GM12878 (cell line): ENCODE data around the gene PLEKHM3. TPM values are rescaled to one million over a fixed set of nuclear protein-coding genes. Genes with fewer than 3 reads are reported as not detected.
A peak's percentile ranks its signal among the peaks of the same experiment; 100 is the strongest.

Experiments used
- BACH1 ChIP-seq: fragments of 450-650 bp; IDR thresholded peaks from 2 replicates; pipeline ENCODE4 v1.6.1; 2017; ENCODE audit warnings: mild to moderate bottlenecking, borderline replicate concordance
- BCL11A ChIP-seq: IDR thresholded peaks from 2 replicates; pipeline ENCODE4 v1.6.1; 2011; ENCODE audit warnings: low read depth, low read length
- BCL3 ChIP-seq: IDR thresholded peaks from 2 replicates; pipeline ENCODE4 v1.6.1; 2011; ENCODE audit warnings: borderline replicate concordance, low read depth, mild to moderate bottlenecking, moderate library complexity, low read length; ENCODE audit not compliant: insufficient read depth, poor library complexity, severe bottlenecking
- CHD2 ChIP-seq: IDR thresholded peaks from 2 replicates; pipeline ENCODE4 v1.6.1; 2011; ENCODE audit warnings: low read depth, low read length, improper control_type of control experiment, borderline replicate concordance
- HCFC1 ChIP-seq: fragments of 150-350 bp; IDR thresholded peaks from 2 replicates; pipeline ENCODE4 v1.6.1; 2014; ENCODE audit warnings: low read length
- IKZF2 ChIP-seq, 2 experiments: fragments of 450-650 bp; IDR thresholded peaks; 2 replicates each; pipeline ENCODE4 v1.6.1; 2017; ENCODE audit warnings: mild to moderate bottlenecking in 2 of 2, moderate library complexity in 2 of 2
- MLLT1 ChIP-seq: fragments of 450-650 bp; IDR thresholded peaks from 2 replicates; pipeline ENCODE4 v1.6.1; 2016; ENCODE audit warnings: mild to moderate bottlenecking
- RB1 ChIP-seq: fragments of 450-650 bp; formaldehyde crosslinking; IDR thresholded peaks from 2 replicates; pipeline ENCODE4 v1.6.1; 2017; ENCODE audit warnings: mild to moderate bottlenecking, borderline replicate concordance
- RELB ChIP-seq: fragments of 450-650 bp; IDR thresholded peaks from 2 replicates; pipeline ENCODE4 v1.6.1; 2017; ENCODE audit warnings: low read depth, mild to moderate bottlenecking, moderate library complexity
- SIN3A ChIP-seq: IDR thresholded peaks from 2 replicates; pipeline ENCODE4 v1.6.1; 2012; ENCODE audit warnings: low read depth, low read length, improper control_type of control experiment
- STAT1 ChIP-seq: fragments of 450-650 bp; conservative IDR thresholded peaks from 2 replicates; pipeline ENCODE4 v1.6.1; 2014; ENCODE audit warnings: antibody characterized with exemption, mild to moderate bottlenecking
- TCF12 ChIP-seq: IDR thresholded peaks from 2 replicates; pipeline ENCODE4 v1.6.1; 2011; ENCODE audit warnings: low read depth, mild to moderate bottlenecking, low read length
- ZSCAN29 ChIP-seq: fragments of 450-650 bp; IDR thresholded peaks from 2 replicates; pipeline ENCODE4 v1.6.1; 2017; ENCODE audit warnings: mild to moderate bottlenecking, moderate library complexity
- polyA plus RNA-seq, 11 experiments: library from polyadenylated mRNA; depleted of rRNA in 4 of 11; unstranded in 6 of 11; stranded (reverse) in 5 of 11; fragments of >200 nt; fragmentation: Nextera tagmentation in 4 of 11; fragmentation: Illumina TruSeq in 1 of 11; extraction: Ambion mirVana in 4 of 11; extraction: Trizol in 1 of 11; gene quantifications; 1 replicate in 1 of 11; 2 replicates in 10 of 11; pipeline versions ENCODE4 v1.2.1 to v1.2.3, GENCODE V29; 2011 to 2016; ENCODE audit warnings: inconsistent platforms in 2 of 11, missing spikeins in 2 of 11, low read depth in 1 of 11
- total RNA-seq, 4 experiments: library from RNA; depleted of rRNA in 3 of 4; stranded (reverse); fragments of >200 nt in 3 of 4; fragmentation: Illumina TruSeq in 1 of 4; extraction: Trizol in 1 of 4; gene quantifications; 2 replicates each; pipeline versions ENCODE4 v1.2.1 to v1.2.3, GENCODE V29; 2013 to 2021
- TF ChIP-seq, protein P1 (sequence below): fragments of 450-650 bp; IDR thresholded peaks from 2 replicates; pipeline ENCODE4 v1.6.1; 2017; ENCODE audit warnings: mild to moderate bottlenecking, moderate library complexity
- TF ChIP-seq, protein P2 (sequence below): IDR thresholded peaks from 2 replicates; pipeline ENCODE4 v1.6.1; 2011; ENCODE audit warnings: borderline replicate concordance, low read depth, mild to moderate bottlenecking, moderate library complexity, mixed read lengths, low read length; ENCODE audit not compliant: insufficient read depth; ENCODE audit errors: extremely low read length
- TF ChIP-seq, protein P3 (sequence below): fragments of 450-650 bp; IDR thresholded peaks from 2 replicates; pipeline ENCODE4 v1.6.1; 2017; ENCODE audit warnings: mild to moderate bottlenecking, low read depth, inconsistent platforms; ENCODE audit not compliant: poor library complexity, severe bottlenecking

Gene PLEKHM3
- total and polyA plus RNA-seq, 10 of the 15 experiments (the other 5 are each of a cell fraction or from before 2014, with no cell fraction given) = 1.4 to 5.6 (median 3.0) TPM

- TF ChIP-seq, protein P1, sequence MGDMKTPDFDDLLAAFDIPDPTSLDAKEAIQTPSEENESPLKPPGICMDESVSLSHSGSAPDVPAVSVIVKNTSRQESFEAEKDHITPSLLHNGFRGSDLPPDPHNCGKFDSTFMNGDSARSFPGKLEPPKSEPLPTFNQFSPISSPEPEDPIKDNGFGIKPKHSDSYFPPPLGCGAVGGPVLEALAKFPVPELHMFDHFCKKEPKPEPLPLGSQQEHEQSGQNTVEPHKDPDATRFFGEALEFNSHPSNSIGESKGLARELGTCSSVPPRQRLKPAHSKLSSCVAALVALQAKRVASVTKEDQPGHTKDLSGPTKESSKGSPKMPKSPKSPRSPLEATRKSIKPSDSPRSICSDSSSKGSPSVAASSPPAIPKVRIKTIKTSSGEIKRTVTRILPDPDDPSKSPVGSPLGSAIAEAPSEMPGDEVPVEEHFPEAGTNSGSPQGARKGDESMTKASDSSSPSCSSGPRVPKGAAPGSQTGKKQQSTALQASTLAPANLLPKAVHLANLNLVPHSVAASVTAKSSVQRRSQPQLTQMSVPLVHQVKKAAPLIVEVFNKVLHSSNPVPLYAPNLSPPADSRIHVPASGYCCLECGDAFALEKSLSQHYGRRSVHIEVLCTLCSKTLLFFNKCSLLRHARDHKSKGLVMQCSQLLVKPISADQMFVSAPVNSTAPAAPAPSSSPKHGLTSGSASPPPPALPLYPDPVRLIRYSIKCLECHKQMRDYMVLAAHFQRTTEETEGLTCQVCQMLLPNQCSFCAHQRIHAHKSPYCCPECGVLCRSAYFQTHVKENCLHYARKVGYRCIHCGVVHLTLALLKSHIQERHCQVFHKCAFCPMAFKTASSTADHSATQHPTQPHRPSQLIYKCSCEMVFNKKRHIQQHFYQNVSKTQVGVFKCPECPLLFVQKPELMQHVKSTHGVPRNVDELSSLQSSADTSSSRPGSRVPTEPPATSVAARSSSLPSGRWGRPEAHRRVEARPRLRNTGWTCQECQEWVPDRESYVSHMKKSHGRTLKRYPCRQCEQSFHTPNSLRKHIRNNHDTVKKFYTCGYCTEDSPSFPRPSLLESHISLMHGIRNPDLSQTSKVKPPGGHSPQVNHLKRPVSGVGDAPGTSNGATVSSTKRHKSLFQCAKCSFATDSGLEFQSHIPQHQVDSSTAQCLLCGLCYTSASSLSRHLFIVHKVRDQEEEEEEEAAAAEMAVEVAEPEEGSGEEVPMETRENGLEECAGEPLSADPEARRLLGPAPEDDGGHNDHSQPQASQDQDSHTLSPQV = no peak
- TF ChIP-seq BCL3 (no peak), BCL11A (no peak), SIN3A (peak; percentile 82), STAT1 (peak; percentile 89; the same call in 1 of the 2 replicates), BACH1 (no peak), CHD2 (peak; percentile 67), RB1 (peak; percentile 95; the same call in 1 of the 2 replicates), MLLT1 (peak; percentile 71; the same call in 1 of the 2 replicates), RELB (peak; percentile 91), IKZF2 (IDR thresholded peaks at IDR 0.05) (peak; percentile 38 to 44; a peak in 3 of 4 replicates), TCF12 (peak; percentile 72), HCFC1 (peak; percentile 76), ZSCAN29 (0 out of 2 replicates have a peak, but pooled peaks have one; percentile 39)
- TF ChIP-seq, protein P2, sequence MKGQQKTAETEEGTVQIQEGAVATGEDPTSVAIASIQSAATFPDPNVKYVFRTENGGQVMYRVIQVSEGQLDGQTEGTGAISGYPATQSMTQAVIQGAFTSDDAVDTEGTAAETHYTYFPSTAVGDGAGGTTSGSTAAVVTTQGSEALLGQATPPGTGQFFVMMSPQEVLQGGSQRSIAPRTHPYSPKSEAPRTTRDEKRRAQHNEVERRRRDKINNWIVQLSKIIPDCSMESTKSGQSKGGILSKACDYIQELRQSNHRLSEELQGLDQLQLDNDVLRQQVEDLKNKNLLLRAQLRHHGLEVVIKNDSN = no peak
- TF ChIP-seq, protein P3, sequence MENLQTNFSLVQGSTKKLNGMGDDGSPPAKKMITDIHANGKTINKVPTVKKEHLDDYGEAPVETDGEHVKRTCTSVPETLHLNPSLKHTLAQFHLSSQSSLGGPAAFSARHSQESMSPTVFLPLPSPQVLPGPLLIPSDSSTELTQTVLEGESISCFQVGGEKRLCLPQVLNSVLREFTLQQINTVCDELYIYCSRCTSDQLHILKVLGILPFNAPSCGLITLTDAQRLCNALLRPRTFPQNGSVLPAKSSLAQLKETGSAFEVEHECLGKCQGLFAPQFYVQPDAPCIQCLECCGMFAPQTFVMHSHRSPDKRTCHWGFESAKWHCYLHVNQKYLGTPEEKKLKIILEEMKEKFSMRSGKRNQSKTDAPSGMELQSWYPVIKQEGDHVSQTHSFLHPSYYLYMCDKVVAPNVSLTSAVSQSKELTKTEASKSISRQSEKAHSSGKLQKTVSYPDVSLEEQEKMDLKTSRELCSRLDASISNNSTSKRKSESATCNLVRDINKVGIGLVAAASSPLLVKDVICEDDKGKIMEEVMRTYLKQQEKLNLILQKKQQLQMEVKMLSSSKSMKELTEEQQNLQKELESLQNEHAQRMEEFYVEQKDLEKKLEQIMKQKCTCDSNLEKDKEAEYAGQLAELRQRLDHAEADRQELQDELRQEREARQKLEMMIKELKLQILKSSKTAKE = no peak
Measured at GRCh38 chr2:208025037-208025813, at the start of gene PLEKHM3 (continued).
